ENCODE results near the gene PTGES3. TPM values are rescaled to one million over a fixed set of nuclear protein-coding genes. Genes with fewer than 3 reads are reported as not detected.
"Not testable (repeated sequence)": the region's sequence is repeated elsewhere in the genome, so short reads cannot be mapped to it uniquely, and the experiment has no call there.

Gene PTGES3, protein sequence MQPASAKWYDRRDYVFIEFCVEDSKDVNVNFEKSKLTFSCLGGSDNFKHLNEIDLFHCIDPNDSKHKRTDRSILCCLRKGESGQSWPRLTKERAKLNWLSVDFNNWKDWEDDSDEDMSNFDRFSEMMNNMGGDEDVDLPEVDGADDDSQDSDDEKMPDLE
- 100 to 1,000 TPM; 102 to 110 TPM for total RNA-seq
- polyA plus RNA-seq (ENCODE audit: insufficient read depth, low read depth, low replicate concordance), result 267 TPM
- long read RNA-seq, donor 1, transcript PTGES3-201 (8 exons, 1,920 nt), result major isoform, 135 of 164 reads
- long read RNA-seq, donor 1, partial matches to known transcripts, result 24 of 164 reads
- long read RNA-seq, donor 1, other reads (novel, unspliced or antisense), result 0 of 164 reads
- long read RNA-seq, donor 2, transcript PTGES3-202 (7 exons, 1,547 nt), result minor isoform, 5 of 115 reads
- long read RNA-seq, donor 2, transcript PTGES3-201 (8 exons, 1,920 nt), result major isoform, 88 of 115 reads
- long read RNA-seq, donor 2, partial matches to known transcripts, result 12 of 115 reads
- long read RNA-seq, donor 2, other reads (novel, unspliced or antisense), result 8 of 115 reads

DNA sequence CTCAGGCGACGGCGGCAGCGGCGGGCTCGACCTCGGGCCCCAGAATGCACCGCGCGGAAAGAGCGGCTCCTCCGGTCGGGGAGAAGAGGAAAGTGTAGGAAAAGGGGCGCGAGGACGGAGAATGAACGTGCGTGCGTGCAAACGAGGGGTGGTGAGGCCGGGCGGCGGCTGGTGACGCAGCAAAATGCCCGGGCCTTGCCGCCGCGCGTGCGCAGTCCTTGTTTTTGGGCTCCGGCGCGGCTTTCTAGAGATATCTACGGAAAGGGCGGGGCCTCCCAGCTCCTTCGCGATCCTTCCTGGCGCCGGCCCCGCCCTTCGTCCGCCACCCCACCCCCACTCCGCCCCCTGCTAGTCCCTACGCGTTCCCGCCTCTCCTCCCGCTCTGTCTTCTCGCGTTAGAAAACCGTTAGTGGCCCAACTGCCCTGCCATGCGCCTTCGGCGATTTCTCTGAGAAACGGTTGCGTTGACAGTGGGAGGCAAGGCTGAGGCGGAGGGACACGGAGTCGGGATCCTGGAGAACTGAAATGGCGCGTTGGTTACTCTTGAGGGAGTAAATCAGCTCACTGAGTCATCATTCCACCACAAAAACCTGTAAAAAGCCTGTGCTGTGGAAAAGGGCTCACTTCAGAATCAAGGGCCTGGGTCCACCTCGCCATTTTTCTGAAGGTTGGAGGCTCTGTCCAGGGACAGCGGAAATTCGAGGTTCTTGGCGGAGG lies at the start of gene PTGES3:
Gene PTGES3, minus strand, starts transcription at position 156 of the 717 bp plus-strand sequence. CDS start 285 bp downstream, outside the sequence.
- peak within 1 kb of the TSS; percentile 100 for H3K27ac ChIP-seq
- intact Hi-C loops (cut with DNase I; ENCODE audit: low total_unique reads), result no loop called here
- H3K4me1 ChIP-seq, result peaks cover 22% of the 10 kb centered on the region
- no peaks in the 10 kb centered on the region for H3K27me3 ChIP-seq
- WGBS, 2 donors, result 0 to 1% methylated on average over 8 to 64 of the region's 64 CpGs
- peak within 1 kb of the TSS; percentile 97 to 99 for H3K4me3 ChIP-seq
- no peaks in the 10 kb centered on the region for H3K36me3 ChIP-seq (ENCODE audit: low read depth, missing control alignments)
- TF ChIP-seq CTCF (IDR thresholded peaks at IDR 0.05), result no peak
- TF ChIP-seq POLR2A (IDR thresholded peaks at IDR 0.05), result peak; percentile 93
- DNase-seq, result peak; percentile 97
- H3K9me3 ChIP-seq, result no peaks in the 10 kb centered on the region

GRCh38 chr12:56728139-56728861 lies 40.2 kb upstream of the PTGES3 start:
- H3K4me3 ChIP-seq, result no peak overlapping the region
- no peaks in the 10 kb centered on the region for H3K27me3 ChIP-seq
- 95 to 97% methylated on average over 11 of the region's 11 CpGs for WGBS, 2 donors
- H3K9me3 ChIP-seq, result no peaks in the 10 kb centered on the region
- TF ChIP-seq POLR2A (IDR thresholded peaks at IDR 0.05), result no peak
- no peak for TF ChIP-seq CTCF (IDR thresholded peaks at IDR 0.05)
- intact Hi-C loops (cut with DNase I; ENCODE audit: low total_unique reads), result no loop called here
- DNase-seq, result no peak
- H3K36me3 ChIP-seq (ENCODE audit: low read depth, missing control alignments), result no peaks in the 10 kb centered on the region
- H3K27ac ChIP-seq, result no peak overlapping the region
- H3K4me1 ChIP-seq, result peaks cover 5% of the 10 kb centered on the region

DNA sequence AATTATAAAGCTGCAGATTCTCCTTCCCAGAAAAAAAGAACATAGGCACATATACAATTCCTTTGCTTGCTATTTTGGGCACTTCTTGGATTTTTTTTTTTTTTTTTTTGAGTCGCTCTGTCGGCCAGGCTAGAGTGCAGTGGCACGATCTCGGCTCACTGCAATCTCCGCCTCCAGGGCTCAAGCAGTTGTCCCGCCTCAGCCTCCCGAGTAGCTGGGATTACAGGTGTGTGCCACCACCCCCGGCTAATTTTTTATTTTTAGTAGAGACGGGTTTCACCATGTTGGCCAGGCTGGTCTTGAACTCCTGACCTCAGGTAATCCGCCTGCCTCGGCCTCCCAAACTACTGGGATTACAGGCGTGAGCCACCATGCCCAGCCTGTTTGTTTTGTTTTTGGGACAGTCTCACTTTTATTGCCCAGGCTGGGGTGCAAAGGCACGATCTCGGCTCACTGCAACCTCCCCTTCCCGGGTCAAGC lies 38.2 kb upstream of the PTGES3 start:
- H3K36me3 ChIP-seq (ENCODE audit: low read depth, missing control alignments); H3K27me3 ChIP-seq; DNase-seq; intact Hi-C loops (cut with DNase I; ENCODE audit: low total_unique reads); H3K9me3 ChIP-seq: not testable (repeated sequence)
- peak overlapping the region; percentile 97 to 98 for H3K27ac ChIP-seq
- WGBS, 2 donors, result 56 to 81% methylated on average over 14 to 15 of the region's 15 CpGs
- H3K4me1 ChIP-seq, result peaks cover 20% of the 10 kb centered on the region
- peak overlapping the region; percentile 81 to 97 for H3K4me3 ChIP-seq

DNA sequence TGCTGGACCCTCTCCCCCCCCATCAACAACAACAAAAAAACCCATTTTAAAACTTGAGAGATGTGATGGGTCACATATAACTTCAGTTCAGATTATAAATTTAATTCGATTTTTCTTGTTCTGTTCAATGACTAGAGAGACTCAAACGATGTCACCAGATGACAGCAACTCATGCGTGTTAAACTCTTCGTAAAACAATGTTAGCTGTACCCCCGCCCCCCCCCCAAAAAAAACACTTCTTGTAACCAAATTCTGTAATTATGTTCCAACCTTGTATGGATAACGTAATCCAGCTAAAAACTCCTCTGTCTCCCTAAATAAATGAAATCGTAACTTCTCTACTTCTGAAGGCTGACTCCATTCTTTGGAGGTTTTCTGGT lies 37.6 kb upstream of the PTGES3 start:
- H3K27me3 ChIP-seq, result no peaks in the 10 kb centered on the region
- H3K4me3 ChIP-seq, result peak overlapping the region; percentile 81 to 97
- 10 to 22% methylated on average over 7 of the region's 7 CpGs for WGBS, 2 donors
- DNase-seq, result no peak
- peaks cover 20% of the 10 kb centered on the region for H3K4me1 ChIP-seq
- intact Hi-C loops (cut with DNase I; ENCODE audit: low total_unique reads), result no loop called here
- no peaks in the 10 kb centered on the region for H3K36me3 ChIP-seq (ENCODE audit: low read depth, missing control alignments)
- TF ChIP-seq CTCF (IDR thresholded peaks at IDR 0.05) (no peak), POLR2A (IDR thresholded peaks at IDR 0.05) (no peak)
- H3K9me3 ChIP-seq, result no peaks in the 10 kb centered on the region
- H3K27ac ChIP-seq, result peak overlapping the region; percentile 97 to 98

Data from testis (tissue), 5 donors.